Neural cell (in vitro differentiated cells): Measurements from ENCODE around the gene SPIN4.

Source experiments
- EP300 ChIP-seq: fragments of 450-650 bp; conservative IDR thresholded peaks from 2 replicates; pipeline ENCODE4 v1.6.1; 2014; ENCODE audit warnings: antibody characterized with exemption, mild to moderate bottlenecking, moderate library complexity; ENCODE audit not compliant: poor library complexity, severe bottlenecking
- EZH2 ChIP-seq: fragments of 200-600, 300-800 bp; shearing (Covaris generic), sonication (generic); IDR thresholded peaks from 2 replicates; pipeline ENCODE4 v1.6.1; 2014; ENCODE audit warnings: antibody characterized with exemption, low read length, borderline replicate concordance, mild to moderate bottlenecking; ENCODE audit not compliant: insufficient read depth, poor library complexity, severe bottlenecking
- SMC3 ChIP-seq: fragments of 450-650 bp; conservative IDR thresholded peaks from 2 replicates; pipeline ENCODE4 v1.6.1; 2014; ENCODE audit warnings: antibody characterized with exemption, mild to moderate bottlenecking, moderate library complexity; ENCODE audit not compliant: poor library complexity
- TF ChIP-seq, protein P1 (sequence below): fragments of 450-650 bp; IDR thresholded peaks from 2 replicates; pipeline ENCODE4 v1.5.1; 2014; ENCODE audit warnings: antibody characterized with exemption, mild to moderate bottlenecking, moderate library complexity; ENCODE audit not compliant: poor library complexity, severe bottlenecking

DNA sequence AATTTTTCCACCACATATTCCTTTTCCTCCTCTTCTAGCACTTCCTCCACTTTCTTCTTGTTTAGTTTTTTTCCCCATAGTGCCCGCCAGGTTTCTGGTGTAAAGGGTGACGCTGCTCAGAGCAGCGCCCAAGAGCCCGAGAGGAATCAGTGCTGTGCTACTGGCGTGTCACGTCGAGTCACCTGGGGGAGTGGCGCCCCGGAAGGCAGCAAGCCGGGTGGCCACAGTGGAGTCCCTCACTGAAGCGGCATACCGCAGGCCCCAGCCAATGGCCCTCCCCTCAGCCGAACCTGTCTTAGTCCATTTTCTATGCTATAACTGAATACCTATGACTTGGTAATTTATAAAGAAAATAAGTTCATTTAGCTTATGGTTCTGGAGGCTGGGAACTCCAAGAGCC lies 51.5 kb downstream of the SPIN4 start:
- no peak for TF ChIP-seq EZH2
- TF ChIP-seq, protein P1, sequence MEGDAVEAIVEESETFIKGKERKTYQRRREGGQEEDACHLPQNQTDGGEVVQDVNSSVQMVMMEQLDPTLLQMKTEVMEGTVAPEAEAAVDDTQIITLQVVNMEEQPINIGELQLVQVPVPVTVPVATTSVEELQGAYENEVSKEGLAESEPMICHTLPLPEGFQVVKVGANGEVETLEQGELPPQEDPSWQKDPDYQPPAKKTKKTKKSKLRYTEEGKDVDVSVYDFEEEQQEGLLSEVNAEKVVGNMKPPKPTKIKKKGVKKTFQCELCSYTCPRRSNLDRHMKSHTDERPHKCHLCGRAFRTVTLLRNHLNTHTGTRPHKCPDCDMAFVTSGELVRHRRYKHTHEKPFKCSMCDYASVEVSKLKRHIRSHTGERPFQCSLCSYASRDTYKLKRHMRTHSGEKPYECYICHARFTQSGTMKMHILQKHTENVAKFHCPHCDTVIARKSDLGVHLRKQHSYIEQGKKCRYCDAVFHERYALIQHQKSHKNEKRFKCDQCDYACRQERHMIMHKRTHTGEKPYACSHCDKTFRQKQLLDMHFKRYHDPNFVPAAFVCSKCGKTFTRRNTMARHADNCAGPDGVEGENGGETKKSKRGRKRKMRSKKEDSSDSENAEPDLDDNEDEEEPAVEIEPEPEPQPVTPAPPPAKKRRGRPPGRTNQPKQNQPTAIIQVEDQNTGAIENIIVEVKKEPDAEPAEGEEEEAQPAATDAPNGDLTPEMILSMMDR, result no peak
- TF ChIP-seq SMC3, result no peak
- TF ChIP-seq EP300, result no peak
